GM20000 (cell line): Measurements from ENCODE around the gene CDH5.

Experiments used
- DNase-seq: peaks from one replicate; pipeline ENCODE4 v3.0.0; 2012; ENCODE audit warnings: low spot score
- TF ChIP-seq, protein P1 (sequence below): IDR thresholded peaks from 2 replicates; pipeline ENCODE4 v1.5.1; 2012; ENCODE audit warnings: mild to moderate bottlenecking, control low read depth; ENCODE audit errors: extremely low read depth, missing control alignments

The CDH5 gene

DNA sequence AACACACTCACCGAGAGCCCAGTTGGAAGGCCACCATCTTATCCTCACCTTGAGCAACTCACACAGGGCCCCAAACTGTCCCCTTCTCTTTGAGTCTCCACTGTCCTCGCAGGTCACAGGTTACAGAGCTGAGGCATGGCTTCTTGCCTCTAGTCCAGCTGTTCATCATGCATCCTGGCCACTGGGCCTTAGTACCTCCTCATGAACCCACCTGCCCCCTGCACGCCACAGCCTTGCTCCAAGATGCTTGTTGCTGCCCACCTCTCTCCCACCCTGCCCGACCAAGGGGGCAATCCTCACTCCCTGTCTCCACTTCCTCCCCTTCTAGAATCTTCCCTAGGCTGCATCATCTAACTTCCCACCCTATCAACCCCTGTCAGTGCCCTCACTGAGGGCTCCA, 17.1 kb downstream of the CDH5 start:
- DNase-seq = no peak

DNA sequence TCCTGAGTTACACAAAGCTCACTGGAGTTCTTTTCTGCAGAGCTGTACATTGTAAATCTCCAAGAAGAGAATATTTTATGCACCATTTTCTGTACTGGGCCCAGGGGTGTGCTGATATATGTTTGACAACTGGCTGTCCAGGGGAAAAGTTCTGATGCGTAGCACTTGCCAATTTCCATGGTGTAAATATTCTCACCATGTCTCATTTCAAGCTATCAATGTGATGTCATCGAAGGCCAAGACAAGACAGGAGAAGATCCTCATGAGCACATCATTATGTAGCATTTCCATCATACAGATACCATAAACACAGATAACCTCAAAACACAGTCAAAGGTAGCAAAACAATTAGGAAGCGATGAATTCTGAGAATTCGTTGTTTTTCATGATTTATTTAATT, 18.9 kb downstream of the CDH5 start:
- DNase-seq = no peak
- TF ChIP-seq, protein P1, sequence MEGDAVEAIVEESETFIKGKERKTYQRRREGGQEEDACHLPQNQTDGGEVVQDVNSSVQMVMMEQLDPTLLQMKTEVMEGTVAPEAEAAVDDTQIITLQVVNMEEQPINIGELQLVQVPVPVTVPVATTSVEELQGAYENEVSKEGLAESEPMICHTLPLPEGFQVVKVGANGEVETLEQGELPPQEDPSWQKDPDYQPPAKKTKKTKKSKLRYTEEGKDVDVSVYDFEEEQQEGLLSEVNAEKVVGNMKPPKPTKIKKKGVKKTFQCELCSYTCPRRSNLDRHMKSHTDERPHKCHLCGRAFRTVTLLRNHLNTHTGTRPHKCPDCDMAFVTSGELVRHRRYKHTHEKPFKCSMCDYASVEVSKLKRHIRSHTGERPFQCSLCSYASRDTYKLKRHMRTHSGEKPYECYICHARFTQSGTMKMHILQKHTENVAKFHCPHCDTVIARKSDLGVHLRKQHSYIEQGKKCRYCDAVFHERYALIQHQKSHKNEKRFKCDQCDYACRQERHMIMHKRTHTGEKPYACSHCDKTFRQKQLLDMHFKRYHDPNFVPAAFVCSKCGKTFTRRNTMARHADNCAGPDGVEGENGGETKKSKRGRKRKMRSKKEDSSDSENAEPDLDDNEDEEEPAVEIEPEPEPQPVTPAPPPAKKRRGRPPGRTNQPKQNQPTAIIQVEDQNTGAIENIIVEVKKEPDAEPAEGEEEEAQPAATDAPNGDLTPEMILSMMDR = no peak

More for the DNA sequence above, 17.1 kb downstream of the CDH5 start:
- TF ChIP-seq, protein P1 = no peak

DNA sequence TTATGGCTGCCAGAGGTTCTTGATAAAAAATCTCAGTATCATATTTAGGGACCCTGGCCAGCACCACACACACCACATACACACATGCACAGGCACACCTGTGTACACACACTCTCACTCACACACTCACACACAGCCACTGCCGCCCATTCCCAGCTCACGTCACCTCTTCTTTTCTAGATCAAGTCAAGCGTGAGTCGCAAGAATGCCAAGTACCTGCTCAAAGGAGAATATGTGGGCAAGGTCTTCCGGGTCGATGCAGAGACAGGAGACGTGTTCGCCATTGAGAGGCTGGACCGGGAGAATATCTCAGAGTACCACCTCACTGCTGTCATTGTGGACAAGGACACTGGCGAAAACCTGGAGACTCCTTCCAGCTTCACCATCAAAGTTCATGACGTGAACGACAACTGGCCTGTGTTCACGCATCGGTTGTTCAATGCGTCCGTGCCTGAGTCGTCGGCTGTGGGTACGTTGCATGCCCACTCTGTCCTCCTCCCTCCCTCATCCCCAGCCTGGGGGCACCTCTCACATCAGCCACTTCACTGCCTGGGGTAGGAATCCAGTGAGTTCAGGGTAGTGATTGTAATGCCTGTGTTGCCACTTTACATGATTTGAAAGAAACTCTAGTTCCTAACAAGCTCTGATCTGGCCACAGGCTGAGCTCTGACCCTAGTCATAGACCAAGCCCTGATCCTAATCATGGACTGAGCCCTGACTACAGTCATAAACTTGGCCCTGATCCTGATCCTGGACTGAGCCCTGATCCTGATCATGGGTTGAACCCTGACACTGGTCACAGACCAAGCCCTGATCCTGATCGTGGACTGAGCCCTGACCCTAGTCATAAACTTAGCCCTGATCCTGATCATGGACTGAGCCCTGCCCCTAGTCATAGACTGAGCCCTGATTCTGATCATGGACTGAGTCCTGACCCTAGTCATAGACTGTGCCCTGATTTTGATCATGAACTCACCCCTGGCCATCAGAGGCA, 20.4 kb downstream of the CDH5 start:
- DNase-seq = no peak
- TF ChIP-seq, protein P1 = no peak

DNA sequence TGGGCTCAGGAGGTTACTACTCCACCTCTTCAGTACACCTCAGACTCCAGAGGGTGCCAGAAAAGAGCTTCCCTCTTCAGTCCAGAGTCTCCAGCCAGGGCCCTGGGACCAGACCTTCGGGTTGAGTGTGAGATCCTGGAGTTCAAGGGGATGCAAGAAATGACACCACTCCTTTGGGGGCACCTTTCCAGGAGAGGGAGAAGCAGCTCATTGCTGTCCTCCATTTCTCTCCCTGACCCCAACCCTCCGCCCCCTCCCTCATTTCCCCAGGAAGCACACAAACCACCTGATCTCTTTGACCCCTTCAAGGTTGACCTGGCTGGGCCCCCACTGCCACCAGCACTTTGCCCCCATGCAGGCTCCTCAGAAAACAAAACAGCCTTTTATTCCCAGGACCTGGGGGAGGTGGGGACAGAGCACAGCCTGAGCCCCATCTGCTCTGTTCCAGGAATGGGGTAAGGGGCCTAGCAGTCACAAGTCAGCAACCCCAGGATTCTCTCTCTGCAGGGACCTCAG, 21.4 kb downstream of the CDH5 start:
- TF ChIP-seq, protein P1 = no peak
- DNase-seq = no peak

DNA sequence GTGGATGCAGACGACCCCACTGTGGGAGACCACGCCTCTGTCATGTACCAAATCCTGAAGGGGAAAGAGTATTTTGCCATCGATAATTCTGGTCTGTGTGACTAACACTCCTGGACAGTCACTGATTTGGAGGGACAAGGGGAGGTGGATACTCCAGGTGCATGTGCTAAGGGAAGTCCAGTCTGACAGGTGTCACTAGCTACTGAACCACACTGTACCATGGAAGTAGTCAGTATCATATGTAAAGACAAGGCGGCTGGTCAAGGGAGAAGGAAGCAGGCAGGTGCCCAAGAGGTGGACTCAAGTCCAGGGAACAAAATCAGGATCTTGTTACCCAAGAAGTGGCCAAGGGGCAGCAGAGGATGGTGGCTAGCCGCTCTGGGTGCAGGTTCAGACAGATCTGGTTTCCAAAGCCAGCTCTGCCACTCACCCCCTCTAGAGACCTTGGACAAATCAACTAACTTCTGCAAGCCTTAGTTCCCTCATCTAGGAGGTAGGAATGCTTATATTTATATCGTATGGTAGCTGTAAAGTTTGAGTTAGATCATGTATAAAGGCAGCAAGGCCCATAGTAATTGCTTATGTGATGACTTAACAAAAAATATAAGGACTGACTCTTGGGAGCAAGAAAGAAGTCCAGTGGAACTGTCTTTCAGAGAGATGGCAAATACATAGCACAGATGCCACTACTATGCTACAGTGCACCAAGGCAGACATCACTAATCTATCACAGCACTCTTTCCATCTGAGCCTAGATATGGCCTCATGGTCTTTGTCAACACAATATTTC, 22.1 kb downstream of the CDH5 start:
- no peak for DNase-seq
- TF ChIP-seq, protein P1 = no peak

DNA sequence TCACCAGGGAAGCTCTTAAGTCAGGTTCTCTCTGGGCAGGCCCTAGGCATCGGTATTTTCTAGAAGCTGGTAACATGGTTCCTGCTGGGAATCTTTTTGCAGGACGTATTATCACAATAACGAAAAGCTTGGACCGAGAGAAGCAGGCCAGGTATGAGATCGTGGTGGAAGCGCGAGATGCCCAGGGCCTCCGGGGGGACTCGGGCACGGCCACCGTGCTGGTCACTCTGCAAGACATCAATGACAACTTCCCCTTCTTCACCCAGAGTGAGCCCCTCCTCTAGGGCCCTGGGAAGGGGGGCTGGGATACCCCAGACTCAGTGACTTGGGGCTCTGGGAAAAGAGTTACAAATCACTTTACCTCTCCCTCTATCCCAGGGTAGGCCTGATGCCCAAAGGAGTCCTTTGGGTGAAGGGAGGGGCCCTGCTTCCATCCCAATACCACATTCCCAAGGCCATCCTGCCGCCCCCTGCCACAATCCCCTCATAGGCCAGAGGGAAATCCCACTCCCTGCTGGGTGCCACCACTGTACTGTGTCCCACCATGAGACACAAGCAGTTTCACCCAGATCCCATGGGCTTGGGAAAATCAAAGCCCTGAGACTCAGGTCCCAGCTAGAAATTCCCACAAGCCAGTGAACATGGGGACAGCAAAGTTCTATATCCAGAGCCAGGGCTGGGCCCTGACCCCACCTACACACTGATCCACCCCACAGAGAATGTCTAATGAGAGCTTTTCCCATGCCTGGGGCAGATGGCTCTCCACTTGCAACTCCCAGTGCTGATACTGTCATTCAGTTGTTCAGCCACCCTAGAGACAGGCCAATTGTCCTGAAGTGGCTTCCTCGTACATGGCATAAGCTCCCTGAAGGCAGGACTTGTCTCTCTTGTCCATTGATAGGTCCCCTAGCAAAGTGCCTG, 23.0 kb downstream of the CDH5 start:
- no peak for DNase-seq
- TF ChIP-seq, protein P1 = no peak
